LNCAP (cell line): ENCODE measurements around the gene MMP15.

ENCODE experiments used
- TF ChIP-seq, protein P1 (sequence below): fragments of 450-650 bp; IDR thresholded peaks from 2 replicates; pipeline ENCODE4 v1.5.1; 2017; ENCODE audit warnings: mild to moderate bottlenecking

The MMP15 gene

DNA sequence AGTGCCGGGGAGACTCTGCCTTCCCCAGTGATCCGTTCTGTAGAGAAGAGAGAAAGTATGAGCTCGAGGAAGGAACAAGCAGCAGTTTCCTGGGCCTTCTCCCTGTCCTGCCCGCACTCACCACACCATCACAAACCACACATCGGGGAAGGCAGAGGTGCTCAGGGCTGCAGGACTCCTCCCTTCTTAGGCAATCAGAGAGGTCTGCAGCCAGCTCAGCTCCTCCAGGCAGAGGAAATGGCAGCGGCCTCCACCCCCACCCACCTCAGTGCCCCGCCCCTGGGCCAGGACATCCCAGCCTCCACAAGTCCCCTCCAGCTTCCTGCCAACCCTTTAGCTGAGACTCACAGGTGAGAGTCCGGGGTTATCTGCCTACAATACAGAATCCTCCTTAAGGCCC is 27.1 kb upstream of the MMP15 start:
- TF ChIP-seq, protein P1, sequence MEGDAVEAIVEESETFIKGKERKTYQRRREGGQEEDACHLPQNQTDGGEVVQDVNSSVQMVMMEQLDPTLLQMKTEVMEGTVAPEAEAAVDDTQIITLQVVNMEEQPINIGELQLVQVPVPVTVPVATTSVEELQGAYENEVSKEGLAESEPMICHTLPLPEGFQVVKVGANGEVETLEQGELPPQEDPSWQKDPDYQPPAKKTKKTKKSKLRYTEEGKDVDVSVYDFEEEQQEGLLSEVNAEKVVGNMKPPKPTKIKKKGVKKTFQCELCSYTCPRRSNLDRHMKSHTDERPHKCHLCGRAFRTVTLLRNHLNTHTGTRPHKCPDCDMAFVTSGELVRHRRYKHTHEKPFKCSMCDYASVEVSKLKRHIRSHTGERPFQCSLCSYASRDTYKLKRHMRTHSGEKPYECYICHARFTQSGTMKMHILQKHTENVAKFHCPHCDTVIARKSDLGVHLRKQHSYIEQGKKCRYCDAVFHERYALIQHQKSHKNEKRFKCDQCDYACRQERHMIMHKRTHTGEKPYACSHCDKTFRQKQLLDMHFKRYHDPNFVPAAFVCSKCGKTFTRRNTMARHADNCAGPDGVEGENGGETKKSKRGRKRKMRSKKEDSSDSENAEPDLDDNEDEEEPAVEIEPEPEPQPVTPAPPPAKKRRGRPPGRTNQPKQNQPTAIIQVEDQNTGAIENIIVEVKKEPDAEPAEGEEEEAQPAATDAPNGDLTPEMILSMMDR, result no peak

DNA sequence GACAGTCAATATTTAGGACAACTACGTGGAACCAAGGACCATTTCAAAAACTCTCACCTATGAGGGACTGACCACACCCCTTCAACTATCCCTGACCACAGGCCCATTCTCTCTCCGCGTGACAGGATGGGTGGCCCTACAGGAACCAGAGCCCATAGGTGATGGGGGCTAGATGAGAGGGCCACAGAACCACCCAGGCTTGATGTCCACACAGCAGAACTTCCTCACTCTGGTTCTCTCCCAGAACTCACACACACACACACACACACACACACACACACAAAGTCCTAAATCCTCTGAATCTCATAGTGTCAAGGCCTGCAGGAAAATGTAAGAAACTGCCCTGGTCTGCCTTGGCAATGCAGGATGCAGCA is 26.6 kb upstream of the MMP15 start:
- TF ChIP-seq, protein P1, result no peak

DNA sequence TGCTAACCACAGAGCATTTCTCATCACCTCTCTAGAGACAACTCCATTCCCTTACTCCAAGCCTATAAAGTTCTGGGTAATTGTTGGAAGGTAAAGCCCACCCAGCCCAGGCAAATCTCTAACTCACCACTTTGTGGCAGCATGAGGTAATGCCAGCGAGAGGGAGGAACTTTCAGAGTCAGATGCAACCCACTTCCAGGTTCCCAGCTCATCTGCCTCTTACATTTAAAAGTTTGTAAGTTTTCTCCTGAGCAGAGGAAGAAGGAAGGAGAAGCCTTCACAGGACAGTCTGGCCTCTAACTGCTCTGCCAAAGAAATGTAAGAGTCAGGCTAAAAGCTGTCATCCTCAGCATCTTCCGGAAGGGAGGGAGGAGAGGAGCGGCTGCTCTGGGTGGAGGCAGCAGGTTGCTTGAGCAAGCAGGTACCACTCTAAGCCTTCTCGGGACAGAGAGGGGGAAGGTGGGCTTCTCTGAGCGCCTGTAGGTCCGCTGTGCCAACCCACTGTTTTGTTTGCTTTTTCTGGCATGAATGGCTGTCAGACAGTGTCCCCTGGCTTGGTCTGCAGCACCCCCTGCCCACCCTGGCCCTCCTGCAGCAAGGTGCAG is 26.1 kb upstream of the MMP15 start:
- TF ChIP-seq, protein P1, result no peak

DNA sequence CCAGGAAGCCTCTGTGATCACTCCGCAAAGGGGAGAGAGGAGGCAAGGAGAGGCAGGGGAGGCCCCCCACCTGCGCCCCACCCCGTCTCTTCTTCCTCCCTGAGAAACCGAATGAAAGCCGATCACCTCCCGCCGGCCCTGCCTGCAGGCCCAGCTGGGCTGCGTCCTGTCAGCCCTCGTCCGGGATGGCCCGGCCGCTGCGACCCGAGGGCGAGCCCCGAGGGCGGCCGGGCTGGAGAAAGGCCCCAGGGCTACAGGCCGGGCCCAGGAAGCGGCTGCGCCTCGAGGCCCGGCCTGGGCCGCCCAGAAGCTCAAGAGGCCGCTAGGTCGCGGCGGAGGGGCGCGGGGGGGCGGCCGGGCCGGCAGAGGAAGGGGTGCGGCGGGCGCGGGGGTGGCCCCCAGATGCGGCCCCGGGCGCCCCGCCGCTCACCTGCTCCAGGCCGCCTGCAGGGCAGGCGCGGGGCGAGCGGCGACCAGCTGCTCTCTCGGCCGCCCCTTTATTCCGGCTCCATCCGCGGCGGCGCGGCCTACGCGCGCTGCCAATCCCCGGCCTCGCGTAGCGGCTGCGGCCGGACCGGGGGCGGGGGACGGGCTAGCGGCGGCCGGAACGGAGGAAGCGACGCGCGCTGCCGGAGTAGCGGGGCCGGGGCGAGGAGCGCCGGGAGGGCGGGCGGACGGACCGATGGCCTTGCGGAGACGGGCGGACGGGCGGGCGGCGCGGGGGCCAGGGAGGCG is 25.4 kb upstream of the MMP15 start, which contains the start of gene ZNF319:
Gene ZNF319, minus strand, starts transcription at position 702 of the 735 bp plus-strand sequence. CDS start 2,407 bp downstream, outside the sequence.
- TF ChIP-seq, protein P1, result no peak

DNA sequence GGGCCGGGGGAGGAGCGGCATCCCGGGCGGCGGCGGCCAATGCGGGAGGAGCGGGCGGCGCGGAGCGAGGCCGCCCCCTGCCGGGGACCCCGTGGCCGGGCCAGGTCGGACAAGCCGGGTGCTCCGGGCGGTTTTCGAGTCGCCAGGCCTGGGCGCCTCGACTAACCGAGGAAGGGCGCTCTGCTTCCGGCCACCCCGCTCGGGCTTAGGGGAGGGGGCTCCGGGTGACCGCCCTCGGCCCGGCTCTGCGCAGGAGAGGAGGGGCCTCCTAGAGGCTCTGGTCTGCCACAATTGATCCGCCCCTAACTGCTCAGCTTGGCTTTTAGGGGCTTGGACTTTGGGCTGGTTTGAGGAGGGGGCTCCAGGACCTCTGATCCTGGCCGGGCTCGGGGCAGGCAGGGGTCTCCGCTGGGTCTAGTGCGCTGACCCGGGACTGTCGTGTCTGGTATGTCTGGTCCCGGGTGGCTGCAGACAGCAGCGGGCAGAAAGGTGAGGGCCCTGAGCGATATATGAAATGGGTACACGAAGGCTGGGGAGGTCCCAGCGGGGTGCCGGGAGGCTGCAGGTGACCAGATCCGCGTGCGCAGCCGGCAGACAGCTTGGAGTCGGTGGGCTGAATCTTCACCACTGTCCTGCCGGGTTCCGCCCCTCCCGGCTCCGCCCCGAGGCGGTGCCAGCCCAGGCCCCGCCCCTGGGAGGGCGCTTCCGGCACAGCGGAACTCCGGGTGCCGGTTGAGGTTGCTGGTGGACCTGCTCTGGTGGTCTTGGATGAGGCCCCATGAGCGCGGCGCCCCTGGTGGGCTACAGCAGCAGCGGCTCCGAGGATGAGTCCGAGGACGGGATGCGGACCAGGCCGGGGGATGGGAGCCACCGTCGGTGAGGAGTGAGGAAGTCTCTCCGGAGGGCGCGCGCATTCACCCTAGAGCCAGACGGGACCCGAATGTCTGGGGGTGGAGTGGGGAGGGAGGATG is 24.6 kb upstream of the MMP15 start, which contains the start of gene USB1:
Gene USB1, plus strand, starts transcription at position 702 of the 971 bp plus-strand sequence. Its CDS starts 77 bp downstream, at position 779.
- TF ChIP-seq, protein P1, result peak; percentile 62

DNA sequence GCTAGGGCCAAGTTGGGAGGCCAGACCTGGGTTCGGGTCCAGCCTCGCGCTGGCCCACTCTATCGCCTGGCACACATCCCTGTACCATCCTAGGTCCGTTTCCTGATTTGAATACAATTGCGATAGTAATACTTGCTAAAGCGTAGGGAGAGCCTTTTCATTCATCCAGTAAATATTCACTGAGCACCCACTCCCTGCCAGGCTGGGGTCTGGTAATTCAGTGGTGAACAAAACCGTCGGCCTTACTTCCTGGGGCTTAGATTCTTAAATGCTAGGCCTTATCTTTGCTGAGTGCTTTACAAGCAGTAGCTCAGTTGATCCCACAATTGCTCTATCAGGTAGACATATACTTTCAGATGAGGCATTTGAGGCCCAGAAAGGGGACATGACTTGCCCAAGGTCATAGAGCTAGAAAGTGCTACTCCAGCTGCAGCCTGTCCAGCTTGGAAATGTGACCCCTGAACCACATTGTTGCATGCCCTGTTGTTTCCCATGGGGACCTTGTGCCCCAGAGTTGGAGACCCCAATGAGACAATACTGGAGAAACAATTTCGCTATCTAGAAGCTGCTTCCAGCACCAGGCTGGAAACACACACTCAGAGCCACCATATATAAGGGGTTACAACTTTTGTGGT is 23.7 kb upstream of the MMP15 start:
- TF ChIP-seq, protein P1, result no peak

DNA sequence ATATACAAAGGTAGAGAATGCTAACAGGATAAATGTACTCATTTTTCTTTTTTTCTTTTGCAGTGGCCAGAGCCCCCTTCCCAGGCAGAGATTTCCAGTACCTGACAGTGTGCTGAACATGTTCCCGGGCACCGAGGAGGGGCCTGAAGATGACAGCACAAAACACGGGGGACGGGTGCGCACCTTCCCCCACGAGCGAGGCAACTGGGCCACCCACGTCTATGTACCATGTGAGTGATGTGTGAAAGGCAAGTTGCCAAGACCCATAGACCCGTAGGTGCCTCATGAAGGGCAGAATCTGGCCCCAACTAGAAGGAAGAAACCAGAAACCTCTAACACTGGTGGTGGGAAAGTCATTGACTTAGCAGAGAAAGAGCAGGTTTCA is 23.1 kb upstream of the MMP15 start:
- TF ChIP-seq, protein P1, result no peak
